Gastrocnemius medialis (tissue), 4 donors: ENCODE results near the gene HECTD4.

Experiments used
- CTCF ChIP-seq, 5 experiments: fragments of 450-650 bp in 3 of 5; fragments of 200-600 bp in 2 of 5; sonication (generic) in 2 of 5; IDR thresholded peaks in 4 of 5; conservative IDR thresholded peaks in 1 of 5; 1 replicate in 4 of 5; 2 replicates in 1 of 5; pipeline ENCODE4 v1.5.1; 2016 to 2019; ENCODE audit warnings: antibody characterized with exemption in 5 of 5, mild to moderate bottlenecking in 3 of 5, moderate library complexity in 3 of 5
- POLR2A ChIP-seq, 2 donors: fragments of 450-650 bp; IDR thresholded peaks; one replicate each; pipeline ENCODE4 v1.6.1; 2017; ENCODE audit warnings: antibody characterized with exemption in 2 of 2, mild to moderate bottlenecking in 2 of 2, moderate library complexity in 2 of 2

- TF ChIP-seq CTCF (IDR thresholded peaks at IDR 0.05 in 4 of 5, conservative IDR thresholded peaks at IDR 0.05 in 1 of 5), result no peak
- TF ChIP-seq POLR2A (IDR thresholded peaks at IDR 0.05), result no peak
Observed at GRCh38 chr12:112261559-112261958, 120.7 kb downstream of the HECTD4 start.
